Measurements from ENCODE around the gene KIAA0319L.
"Not testable (repeated sequence)": the region's sequence is repeated elsewhere in the genome, so short reads cannot be mapped to it uniquely, and the experiment has no call there.

The KIAA0319L gene

GRCh38 chr1:35557118-35557610 is at the start of gene KIAA0319L:
Gene KIAA0319L (minus strand): TSS chr1:35557403. CDS start chr1:35554491, 2,912 bp downstream.
- no peak for DNase-seq

GRCh38 chr1:35605867-35606182 is 48.6 kb upstream of the KIAA0319L start:
- no peak for DNase-seq

DNA sequence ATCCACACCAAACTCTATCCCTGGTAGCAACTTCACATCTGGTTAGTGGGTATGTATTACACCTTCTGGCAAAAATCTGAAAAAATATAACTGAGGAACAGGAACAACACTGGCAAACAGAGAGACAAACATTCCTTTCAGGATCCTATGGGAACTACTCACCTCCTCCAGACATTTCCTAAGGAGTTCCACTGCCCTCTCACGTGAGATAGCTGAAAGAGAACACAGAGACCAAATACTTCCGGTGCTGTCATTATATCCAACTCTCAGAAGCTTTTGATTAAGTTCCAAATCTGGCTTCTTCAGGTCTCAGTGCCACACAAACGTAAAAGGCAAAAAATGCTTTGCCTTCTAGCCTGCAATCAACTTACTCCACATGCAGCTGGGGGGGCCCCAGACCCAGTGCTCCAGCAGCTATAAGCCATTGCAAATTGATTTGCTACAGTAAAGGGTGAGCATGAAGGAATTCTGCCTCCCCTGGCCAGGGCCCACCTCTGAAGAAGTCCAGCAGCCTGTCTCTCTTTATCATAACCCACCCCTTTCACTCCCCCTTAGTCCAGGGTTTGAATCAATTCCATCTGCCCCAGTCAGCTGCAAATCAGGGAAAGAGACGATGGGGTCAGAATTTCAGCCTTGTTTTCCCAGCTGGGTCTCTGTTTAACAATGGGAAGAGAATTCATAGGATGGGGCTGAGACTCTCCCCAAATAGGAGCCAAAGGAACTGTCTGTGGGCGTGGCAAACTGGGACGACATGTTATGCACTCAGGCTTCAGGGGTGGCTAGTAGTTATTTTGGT is 48.1 kb upstream of the KIAA0319L start:
- DNase-seq, result no peak

- no peak for DNase-seq
These were observed 46.7 kb upstream of the KIAA0319L start for GRCh38 chr1:35603941-35604340.

DNA sequence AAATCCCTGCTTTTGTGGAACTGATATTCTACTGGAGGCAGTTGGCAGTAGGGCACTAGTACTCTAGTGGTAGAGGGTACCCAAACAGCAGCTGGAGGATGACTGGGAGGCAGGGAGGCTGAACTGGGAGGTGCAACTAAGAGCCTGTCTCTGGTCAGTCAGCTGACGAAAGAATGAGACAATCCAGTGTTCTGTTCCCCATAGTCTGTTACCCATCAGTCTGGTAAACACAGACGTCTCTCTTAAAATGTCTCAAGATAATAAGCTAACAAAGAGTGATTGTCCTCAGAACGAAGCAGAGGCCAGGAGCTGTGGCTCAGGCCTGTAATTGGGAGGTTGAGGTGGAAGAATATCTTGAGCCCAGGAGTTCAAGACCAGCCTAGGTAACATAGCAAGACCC is 46.3 kb upstream of the KIAA0319L start:
- no peak for DNase-seq

DNA sequence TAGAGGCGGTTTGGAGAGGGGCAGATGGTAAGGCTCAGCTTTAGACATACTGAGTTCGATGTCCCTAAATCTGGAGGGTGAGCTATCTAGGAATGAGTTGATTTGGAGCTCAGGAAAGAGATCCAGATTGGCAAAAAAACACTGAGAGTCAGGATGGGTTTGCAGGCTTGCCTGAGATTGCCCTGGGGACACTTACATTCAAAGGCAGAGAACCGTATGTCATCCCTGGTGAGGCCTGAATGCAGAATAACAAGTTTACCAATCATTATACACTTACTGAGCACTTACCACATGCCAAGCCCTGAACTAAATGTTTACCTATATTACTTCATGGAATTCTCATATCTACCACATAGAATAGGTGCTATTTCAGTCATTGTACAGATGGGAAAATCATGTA is 43.4 kb upstream of the KIAA0319L start:
- no peak for DNase-seq

- no peak for DNase-seq
These were observed 42.2 kb upstream of the KIAA0319L start for GRCh38 chr1:35599411-35599810.

- no peak for DNase-seq
These were observed 41.7 kb upstream of the KIAA0319L start for GRCh38 chr1:35598895-35599294.

- no peak for DNase-seq
These were observed 40.7 kb upstream of the KIAA0319L start for GRCh38 chr1:35597870-35598269.

GRCh38 chr1:35595684-35596083 is 38.5 kb upstream of the KIAA0319L start:
- no peak for DNase-seq

DNA sequence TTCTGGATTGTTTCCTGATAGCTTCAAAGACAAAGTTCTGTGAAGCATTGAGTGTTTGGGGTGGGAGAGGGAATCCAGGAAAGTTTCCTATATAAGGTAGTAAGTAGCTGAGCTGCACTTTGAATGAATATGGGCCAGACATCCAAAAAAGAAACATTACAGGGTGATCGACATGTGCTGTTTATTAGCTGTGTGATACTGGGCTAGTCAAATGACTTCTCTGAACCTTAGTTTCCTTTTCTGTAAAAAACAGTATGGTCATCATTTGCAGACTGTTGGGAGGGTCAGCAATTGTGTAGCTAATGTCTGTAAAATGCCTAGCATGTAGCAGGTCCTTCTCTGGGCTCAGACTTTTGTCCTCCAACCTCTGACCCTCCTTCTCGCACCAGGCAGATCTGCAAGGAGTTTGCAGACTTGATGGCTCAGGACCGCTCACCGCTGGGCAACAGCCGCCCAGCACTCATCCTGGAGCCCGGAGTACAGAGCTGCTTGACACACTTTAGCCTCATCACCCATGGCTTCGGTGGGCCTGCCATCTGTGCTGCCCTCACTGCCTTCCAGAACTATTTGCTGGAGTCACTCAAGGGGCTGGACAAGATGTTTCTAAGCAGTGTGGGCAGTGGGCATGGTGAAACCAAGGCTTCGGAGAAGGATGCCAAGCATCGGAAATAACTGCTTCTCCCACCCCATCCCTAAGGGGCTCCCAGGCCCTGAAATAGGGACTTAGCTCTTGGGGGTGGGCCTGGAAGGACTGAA is 37.0 kb upstream of the KIAA0319L start:
- DNase-seq, result no peak

DNA sequence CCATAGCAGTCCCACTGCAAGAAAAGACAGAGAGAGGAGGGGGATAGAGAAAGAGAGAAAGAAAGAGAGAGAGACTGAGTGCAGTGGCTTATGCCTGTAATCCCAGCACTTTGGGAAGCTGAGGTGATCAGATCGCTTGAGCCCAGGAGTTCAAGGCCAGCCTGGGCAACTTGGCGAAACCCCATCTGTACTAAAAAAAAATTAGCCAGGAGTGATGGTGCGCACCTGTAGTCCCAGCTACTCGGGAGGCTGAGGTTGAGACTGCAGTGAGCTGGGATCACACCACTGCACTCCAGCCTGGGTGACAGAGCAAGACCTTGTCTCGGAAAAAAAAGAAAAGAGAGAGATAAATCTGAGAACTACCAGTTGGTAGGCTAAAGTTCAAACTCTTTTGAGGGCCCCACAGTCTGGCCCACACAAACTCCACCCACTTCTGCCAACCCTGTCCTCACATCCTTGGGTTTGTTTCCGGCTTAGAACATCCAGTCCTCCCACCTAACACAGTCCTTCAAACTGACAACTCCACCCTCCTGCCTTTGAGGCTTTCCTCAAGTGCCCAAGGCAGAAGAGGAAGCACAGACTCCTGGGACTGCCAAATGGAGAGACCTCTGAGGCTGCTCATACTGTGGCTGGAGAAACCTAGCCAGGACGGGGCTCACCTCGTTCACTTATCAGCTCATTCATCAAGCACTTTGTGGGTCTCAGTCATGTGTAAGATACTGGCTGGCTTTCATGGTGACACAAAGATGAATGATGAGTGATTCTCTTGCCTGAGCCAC is 36.0 kb upstream of the KIAA0319L start:
- no peak for DNase-seq

DNA sequence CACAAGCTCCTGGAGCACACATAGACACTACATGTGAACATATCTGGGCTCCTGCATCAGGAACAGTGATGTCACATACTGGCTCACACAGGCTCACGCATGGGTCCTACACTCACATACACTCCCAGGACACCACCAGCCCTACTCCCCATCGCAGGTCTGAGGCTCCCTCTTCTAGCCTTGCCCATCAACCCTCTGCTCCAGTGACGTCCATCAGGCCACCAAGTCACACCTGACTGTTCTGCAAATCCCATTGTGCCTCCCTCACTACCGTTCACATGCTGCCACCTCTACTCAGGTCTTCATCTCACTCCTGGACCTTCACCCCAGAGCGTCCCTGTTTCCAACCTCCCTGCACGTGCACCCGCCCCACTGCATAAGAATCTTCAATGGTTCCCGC is 34.0 kb upstream of the KIAA0319L start:
- no peak for DNase-seq

- DNase-seq, result no peak
These were observed 33.4 kb upstream of the KIAA0319L start for GRCh38 chr1:35590476-35591040.

DNA sequence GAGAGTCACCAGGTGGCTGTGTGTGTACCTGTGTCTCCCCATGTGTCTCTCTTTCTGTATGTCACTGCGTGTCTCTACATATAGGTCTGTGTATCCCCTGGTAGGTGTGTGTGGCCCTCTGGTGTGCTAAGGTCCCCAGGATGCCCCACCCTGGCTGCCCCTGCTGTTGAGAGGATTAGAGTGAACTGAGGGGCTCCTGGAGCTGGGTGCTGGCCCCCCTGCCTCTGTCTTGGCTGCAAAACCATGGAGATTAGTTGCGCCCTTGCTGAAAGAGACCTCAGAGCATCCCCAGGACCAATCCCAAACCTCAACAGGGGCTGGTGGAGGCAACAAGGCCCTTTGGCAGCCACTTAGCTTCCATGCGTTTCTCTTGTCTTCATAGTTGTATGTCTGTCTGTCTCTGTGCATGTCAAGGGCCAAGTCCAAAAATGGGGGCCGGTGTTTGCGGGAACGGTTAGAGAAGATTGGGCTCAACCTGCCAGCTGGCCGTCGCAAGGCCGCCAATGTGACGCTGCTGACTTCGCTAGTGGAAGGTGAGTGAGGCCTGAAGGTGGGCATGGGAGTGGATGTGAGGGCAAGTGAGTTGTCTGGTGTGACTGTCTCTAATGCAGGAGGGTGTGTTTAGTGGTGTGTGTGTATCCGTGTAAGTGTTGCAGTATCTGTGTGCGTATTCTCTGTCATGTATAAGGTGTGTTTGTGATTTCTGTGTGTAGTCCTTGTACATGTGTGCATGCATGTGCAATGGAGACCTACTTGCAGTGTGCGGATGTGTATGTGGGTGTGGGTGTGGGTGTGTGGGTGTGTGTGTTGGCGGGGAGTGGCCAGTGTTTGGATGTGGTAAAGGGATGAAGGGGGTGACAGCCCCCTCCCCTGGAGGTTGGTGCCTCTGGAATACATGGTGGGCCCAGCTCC is 32.6 kb upstream of the KIAA0319L start:
- no peak for DNase-seq

DNA sequence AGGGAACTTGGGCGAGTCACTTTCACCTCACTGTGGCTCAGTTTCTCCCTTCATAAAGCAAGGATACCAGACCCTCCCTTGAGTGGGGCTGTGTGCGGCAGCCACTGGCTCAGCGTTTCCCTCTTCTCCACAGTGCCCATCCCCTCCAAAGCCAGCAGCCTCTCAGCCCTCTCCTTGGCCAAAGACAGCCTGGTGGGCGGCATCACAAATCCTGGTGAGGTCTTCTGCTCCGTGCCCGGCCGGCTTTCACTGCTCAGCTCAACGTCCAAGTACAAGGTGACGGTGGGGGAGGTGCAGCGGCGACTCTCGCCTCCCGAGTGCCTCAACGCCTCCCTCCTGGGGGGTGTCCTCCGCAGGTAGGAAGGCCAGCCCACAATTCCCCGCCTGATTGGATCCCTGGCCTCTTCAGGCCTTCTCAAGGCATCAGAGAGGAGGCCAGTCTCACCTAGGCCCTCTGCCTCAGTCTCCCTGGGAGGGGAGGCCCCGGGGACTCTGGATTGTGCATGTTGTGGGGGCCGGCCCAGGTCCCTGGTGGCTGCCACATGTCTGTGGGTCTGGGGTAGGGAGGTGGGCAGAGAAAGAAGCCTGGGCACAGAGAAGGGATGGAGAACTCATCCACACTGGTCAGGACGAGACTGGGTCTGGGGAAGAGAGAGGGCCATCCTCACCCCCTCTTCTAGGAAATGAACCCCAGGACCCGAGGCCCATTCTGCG is 31.2 kb upstream of the KIAA0319L start:
- no peak for DNase-seq

DNA sequence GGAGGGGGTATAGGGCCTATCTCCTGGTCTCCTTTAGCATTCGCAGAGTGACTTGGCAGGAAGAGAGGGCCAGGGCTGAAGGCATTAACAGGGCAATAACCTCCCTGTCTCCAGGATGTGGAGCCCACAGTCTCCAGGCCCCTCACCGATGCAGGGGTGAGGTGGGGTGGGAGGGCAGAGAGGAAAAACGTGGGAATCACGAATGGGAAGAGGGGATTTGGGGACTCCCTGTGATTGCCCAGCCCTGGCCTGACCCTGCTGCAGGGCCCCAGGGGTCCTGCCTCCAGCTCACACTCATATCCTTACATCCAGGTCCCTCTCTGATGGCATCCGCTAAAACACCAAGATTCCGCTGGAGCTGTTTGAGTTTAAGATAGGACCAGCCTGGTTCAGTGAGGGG is 30.5 kb upstream of the KIAA0319L start:
- no peak for DNase-seq

DNA sequence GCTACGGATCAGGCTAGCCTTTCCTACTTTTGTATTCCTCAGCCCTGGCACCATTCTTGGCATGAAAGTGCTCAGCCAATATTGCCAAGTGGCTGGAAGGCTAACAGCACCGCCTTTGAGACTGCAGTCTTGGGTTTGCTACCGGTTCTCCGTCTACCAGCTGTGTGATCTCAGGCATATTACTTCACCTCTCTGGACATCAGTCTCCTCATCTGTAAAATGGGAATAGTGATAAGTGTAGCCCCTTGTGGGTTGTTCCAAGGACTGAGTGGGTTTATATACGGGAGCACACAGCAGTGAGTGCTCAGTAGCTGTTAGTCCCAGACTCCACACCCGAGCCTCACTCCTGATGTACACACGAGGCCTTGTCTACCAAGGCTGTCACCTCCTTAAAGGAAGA is 29.6 kb upstream of the KIAA0319L start:
- DNase-seq, result no peak

GRCh38 chr1:35585805-35586204 is 28.6 kb upstream of the KIAA0319L start:
- not testable (repeated sequence) for DNase-seq

GRCh38 chr1:35585281-35585680 is 28.1 kb upstream of the KIAA0319L start:
- no peak for DNase-seq

GRCh38 chr1:35581621-35582020 is 24.4 kb upstream of the KIAA0319L start:
- DNase-seq, result not testable (repeated sequence)
